GM08714 (cell line): ENCODE measurements around the gene ARID1B.

Experiments
- H3K4me3 ChIP-seq: fragments of 200-500 bp; sonication (Bioruptor generic); 2 replicates; pipeline ENCODE4 v1.5.1; 2014; ENCODE audit warnings: mild to moderate bottlenecking, low read length, inconsistent platforms
- ZNF274 ChIP-seq: IDR thresholded peaks from 2 replicates; pipeline ENCODE4 v1.6.1; 2012; ENCODE audit warnings: mild to moderate bottlenecking, low read depth, low read length

The ARID1B gene

DNA sequence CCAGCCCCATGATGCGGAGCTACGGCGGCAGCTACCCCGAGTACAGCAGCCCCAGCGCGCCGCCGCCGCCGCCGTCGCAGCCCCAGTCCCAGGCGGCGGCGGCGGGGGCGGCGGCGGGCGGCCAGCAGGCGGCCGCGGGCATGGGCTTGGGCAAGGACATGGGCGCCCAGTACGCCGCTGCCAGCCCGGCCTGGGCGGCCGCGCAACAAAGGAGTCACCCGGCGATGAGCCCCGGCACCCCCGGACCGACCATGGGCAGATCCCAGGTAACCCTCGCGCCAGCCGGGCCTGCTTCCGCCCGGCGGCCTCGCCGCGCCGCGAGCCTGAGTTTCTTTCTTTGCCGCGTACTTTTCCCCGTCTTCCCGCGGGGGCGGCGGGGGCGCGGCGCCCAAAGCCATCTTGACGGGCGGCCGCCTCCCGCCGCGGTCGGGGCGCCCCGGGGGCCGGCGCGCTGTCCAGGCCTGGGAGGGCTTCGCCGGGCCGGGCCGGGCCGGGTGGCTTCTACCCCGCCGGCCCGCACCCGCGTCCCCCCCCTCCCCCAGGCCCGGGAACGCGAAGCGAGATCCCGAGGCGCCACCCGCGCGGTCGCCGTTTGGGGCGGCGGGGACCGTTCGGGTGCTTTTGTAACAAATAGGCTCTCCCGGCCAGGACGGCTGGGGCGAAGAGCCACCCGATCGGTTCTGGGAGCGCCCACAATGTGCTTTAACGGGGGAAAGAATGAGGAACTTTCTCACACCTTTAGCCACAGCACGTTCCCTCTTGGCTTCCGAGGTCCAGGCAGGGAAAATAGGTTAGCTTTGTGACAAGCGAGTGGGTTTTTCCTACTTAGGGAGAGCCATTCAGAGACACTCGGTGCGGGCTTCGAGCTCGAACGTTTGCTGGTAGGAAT is 2.3 kb downstream of the ARID1B start:
- TF ChIP-seq ZNF274, result no peak
- H3K4me3 ChIP-seq, result peak overlapping the region; percentile 98

DNA sequence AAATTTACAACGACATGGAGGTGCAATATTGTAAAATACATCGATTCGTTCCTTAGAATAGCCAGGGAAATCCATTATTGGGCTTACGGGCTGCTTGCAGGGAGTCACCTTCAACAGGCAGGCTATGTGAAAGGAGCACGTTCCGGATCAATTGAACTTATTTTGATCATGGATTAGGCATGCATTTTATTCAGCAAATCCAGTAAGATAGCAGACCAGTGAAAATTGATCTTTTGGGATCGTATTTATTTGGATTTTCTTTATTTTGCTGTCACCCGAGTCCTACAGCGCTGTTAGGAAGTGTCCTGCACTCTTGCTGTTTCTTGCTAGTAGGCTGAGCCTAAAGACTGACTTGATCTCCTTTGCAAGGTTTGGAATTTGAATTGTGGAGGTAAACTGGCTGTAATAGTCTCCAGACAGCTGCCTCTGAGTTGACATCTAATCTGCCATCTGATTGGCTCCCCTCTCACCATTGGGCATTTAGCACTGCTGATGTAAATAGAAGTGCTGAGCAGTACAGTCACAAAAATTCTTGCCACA is 3.0 kb downstream of the ARID1B start:
- H3K4me3 ChIP-seq, result peak overlapping the region; percentile 98
- TF ChIP-seq ZNF274, result no peak

DNA sequence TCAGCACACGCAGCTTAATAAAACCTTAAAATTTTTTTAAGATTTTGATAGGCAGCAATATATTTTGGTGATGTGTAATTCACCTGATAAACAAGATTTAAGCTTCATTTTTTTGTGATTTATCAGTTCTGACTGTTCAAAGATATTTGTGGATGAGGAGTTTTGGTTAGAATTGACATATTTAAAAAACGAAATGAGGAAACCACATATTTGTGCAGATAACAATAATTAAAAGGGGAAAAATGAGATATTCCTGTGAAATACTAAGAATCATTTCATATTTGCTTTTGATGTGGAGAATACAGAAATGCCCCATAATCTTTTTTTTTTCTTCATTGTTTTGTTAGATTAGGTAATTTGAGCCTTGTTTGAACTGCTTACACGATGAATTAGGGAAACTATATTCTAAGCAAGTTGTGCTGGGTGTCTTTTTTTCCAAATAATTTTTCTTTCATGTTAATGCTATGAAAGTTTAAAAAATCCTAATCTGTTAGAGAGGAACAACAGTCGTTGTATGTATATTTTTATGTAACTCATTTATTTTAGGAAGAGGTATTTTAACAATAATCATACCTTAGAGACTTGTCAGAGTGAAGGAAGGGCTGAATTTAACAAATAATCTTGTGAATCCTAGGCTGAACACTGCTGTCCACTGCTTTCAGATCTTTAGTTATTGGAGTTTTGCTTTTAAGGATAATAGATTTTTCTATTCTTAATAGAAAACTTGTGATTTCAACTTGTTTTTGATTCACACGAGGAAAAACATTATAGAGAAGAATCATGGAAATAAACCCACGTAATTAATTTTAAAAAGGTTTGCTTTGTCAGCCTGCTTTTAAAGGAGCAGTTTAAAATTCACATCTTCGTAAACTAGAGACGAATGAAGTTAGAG is 4.0 kb downstream of the ARID1B start:
- no peak for TF ChIP-seq ZNF274
- H3K4me3 ChIP-seq, result peak overlapping the region; percentile 98; the same call in 1 of the 2 replicates

DNA sequence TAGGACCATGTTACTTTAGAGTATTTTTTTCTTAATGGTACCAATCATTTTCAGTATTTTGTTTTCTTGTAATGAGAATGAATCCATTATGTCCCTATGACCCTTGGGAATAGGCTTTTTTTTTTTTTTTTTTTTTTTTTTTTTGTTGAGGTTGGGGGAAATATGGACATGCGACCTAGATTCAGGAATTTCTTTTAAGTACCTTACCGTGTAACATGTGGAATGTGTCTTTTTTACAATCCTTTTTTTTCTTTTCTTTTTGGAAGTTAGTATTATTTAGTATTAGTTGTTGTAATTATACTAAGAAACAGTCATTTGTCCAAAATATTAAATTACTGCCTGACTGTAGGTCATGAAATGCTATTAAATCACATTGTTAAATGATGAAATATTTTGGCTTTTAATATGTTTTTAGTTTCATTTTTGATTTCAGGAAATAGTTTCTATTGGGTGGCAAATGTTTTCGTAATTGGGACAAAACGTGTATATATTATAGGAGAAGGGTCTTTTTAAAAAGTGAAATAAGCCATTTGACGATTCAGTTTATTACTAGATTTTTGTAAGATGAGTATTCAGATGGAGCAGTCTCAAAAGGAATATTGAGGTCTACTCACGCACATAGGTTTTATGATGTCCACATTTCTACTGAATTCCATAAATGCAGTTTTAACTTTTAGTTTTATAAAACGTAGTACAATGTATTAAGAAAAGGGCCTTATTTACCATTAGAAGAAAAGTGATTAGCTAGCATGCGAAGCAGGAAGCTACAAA is 4.9 kb downstream of the ARID1B start:
- H3K4me3 ChIP-seq, result peak overlapping the region; percentile 98; the same call in 1 of the 2 replicates
- TF ChIP-seq ZNF274, result no peak

DNA sequence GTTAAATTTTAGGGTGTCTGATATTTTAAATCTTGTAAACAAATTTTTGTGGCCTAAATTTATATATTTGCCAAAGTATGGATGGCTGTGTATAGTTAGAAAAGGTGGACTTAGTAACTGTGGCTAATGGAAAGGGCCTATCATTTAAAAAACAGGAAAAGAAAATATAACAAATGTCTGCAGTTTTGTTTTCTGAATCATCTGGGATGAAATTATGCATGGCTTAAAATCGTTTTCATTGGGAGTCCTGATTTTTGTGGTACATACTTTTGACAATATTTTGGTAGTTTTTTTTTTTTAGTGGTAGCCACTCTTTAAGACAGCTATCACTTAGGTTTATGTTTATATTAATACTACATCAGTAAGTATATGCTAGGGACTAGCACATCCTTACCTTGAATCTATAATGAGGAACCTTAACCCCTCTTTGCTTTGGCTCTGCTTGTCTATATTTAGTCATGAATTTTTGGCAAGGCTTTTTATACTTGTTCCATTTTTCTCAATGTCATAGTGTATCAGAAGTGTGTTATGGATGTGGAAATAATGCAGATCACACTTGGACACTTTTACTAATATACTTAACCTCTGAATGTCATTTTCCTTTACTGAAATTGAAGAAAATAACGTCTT is 5.6 kb downstream of the ARID1B start:
- H3K4me3 ChIP-seq, result peak overlapping the region; percentile 98; the same call in 1 of the 2 replicates
- no peak for TF ChIP-seq ZNF274

DNA sequence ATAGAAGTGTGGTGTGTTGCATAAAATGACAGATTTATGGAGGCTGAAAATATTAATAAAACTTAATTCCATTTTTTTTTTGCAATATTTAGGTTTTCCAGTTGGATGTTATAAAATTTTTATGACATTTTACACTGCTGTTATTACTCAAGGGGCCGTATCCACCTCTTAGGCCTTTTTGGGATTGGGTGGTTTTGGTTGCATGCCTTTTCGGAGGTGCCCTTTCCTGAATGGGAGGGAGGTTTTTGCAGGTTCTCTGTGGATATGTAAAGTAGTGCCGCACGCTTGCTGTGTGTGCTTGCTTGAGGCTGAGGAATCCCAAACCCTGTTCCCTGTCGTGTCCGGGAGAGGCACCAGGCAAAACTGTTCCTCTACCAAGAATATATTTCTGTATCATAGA is 6.8 kb downstream of the ARID1B start:
- TF ChIP-seq ZNF274, result no peak

DNA sequence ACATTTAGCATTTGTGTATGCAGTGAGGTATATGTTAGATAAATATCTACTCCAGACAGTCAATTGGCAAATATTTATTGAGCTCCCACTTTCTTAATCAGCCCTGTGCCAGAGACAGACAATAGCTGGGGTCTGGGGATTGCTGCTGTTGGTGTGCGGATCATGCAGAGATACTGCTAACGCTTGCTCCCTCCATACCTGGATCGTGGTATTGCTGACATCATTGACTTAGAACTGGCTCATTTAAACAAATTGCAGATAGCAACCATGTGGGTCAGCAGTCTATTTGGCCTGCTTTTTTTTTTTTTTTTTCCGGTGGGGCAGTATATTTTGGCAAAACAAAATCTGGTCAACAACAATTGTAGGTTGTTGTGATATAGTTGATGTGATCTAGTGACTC is 9.5 kb downstream of the ARID1B start:
- no peak overlapping the region for H3K4me3 ChIP-seq
- no peak for TF ChIP-seq ZNF274

More for the DNA sequence above, 6.8 kb downstream of the ARID1B start:
- peak overlapping the region; percentile 65 for H3K4me3 ChIP-seq

DNA sequence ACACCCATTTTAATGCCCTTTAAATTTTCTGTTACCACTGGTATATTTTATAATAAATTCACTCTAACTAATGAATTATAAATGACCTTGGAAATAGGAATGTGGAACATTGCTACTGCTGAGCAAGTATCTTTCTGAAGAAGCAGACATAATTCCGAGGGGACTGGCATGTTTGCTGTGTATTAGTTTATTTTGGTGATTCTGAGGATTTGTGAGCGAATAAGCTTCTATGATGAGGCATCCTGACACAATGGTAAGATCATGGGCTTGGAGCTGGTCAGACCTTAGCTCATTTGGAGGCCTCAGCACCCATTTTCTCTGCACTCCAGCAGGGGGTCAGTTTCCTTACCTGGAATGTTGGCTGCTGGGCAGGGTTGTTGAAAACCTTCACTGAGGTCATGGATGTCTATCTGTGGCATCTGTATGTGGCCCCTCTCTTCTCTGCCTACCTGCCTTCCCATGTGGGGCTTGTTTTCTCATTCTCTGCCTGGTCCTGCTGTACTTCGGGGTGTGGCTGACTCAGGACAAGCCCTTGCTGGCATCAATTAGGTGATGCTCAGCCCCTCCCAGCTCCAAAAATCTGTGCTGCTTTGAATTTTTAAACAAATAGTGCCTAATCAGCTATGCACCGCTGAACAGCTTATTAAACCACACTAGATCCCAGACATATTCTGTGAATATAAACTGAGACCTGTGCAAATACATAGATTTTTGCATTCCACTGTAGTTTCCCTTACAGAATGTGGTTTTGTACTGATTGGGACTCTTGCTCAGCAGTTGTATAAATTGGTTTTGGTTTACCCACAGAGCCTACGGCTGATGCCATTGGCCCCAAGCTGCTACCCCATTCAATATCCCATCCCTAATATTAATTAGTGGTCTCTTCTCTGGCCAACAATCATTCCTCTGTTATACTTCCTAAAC is 10.7 kb downstream of the ARID1B start:
- H3K4me3 ChIP-seq, result no peak overlapping the region

DNA sequence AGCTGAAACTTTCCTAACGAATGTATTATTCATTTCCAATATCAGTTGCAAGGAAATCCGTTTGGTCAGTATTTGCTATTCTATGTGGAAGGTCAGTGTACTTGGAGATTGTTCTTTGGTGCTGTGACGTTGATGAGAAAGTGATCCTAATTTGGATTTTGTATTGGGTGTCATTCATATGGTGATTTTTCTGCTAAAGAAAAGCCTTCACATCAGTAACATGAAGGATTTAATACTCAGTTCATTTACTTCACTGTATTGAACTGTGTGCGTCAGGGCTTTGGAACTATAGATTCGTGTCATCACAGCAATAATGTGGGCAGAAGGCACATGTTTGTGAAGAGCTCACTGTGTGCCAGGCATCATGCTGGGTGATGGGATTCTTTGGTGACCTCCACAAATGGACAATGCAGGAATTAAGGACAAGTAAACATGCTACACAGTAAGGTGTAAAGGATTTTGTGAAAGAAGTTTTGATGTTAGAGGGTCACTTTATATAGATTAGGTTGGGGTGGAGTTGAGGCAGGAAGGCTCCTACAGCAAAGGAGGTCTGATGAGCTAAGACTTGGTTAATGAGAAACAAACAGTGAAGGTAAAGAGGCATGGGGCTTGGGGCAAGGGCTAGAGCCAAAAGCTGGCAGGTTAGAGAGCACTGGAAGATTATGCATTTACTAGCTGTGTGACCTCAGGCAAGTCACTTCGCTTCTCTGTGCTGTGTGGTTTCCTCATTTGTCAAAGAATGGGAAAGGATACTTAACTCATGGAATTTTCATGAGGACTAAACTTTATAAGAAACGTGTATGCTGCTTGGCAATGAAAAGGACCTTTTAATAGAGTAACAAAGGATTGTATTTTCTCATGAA is 12.1 kb downstream of the ARID1B start:
- no peak for TF ChIP-seq ZNF274
- no peak overlapping the region for H3K4me3 ChIP-seq

More for the DNA sequence above, 10.7 kb downstream of the ARID1B start:
- no peak for TF ChIP-seq ZNF274

DNA sequence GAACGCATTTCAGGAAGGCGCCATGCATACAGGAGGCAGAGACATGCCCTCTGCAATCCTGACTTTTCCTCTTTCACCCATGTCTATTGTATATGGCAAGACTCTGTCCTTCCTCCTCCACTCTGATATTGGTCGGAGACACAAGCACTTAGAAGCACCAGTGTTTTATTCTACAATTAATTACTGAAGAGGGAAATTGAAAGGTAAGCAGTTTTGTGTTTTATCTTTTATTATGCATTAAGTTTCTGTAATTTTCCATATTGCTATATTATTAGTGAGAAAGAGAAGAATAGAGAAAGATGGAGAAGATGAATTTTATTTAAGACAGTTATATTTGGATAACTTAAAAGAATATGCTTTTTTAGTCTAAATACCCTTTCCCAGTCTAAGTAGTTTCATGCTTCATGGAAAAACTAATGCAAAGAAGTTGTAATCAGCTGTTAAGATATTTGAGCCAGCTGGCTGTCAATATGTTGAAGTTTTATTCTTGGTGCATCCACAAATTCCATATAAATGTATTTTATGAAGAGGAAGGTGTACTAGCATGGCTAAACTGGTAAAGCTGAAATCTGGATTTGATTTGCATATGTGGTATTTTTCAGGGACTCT is 13.6 kb downstream of the ARID1B start:
- TF ChIP-seq ZNF274, result no peak
- H3K4me3 ChIP-seq, result no peak overlapping the region; the same call in 1 of the 2 replicates

DNA sequence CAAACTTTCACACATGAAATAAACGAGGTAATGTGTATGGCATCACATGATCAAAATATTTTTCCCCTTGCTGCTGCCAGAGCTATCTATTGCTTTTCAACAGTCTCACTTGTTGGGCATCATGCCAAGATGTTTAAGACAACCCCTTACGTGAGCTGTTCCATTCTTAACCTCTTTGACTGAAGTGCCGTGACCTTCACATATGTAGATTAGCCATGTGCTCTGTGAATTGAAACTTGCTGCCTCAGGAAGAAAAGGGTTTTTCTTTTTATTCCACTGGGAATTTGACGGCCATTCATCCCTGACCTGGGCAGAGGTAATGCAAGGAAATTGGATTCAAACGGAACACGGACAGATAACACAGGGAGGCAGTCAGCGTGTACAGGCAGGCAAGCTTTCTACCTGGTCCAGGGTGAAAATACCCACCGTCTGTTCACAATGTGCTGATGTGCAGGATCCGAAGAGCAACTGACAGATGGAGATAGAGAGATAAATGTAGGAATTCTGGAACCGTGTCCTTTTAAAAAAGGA is 14.2 kb downstream of the ARID1B start:
- no peak overlapping the region for H3K4me3 ChIP-seq
- no peak for TF ChIP-seq ZNF274

DNA sequence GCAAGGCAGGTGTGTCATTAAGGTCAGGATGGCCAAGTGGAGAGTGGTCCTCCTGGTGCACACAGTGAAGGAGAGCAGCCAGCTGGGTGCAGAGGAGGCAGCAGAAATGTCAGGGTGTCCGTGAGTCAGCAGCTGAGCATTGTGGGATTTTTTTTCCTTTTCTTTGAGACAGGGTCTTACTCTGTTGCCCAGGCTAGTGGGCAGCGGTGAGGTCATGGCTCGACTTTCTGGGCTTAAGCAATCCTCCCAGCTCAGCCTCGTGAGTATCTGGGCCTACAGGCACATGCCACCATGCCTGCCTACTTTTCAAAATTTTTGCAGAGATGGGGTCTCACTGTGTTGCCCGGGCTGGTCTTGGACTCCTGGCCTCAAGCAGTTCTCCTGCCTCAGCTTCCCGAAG is 16.0 kb downstream of the ARID1B start:
- H3K4me3 ChIP-seq, result no peak overlapping the region
- TF ChIP-seq ZNF274, result no peak
